IPS-18a (cell line): ENCODE measurements around the gene KLHL5.

Experiments used
- H3K27ac ChIP-seq: one replicate; pipeline ENCODE4 v1.5.1; 2013; ENCODE audit warnings: low read length
- H3K27me3 ChIP-seq: one replicate; pipeline ENCODE4 v1.6.1; 2013; ENCODE audit warnings: mild to moderate bottlenecking, low read length; ENCODE audit not compliant: control insufficient read depth, insufficient read depth
- H3K36me3 ChIP-seq: one replicate; pipeline ENCODE4 v1.6.1; 2013; ENCODE audit warnings: low read depth, low read length; ENCODE audit not compliant: control insufficient read depth
- H3K4me1 ChIP-seq: one replicate; pipeline ENCODE4 v1.6.1; 2013; ENCODE audit warnings: low read depth, low read length; ENCODE audit not compliant: control insufficient read depth
- H3K4me3 ChIP-seq: one replicate; pipeline ENCODE4 v1.5.1; 2013; ENCODE audit warnings: low read length
- H3K9ac ChIP-seq: one replicate; pipeline ENCODE4 v1.6.1; 2013; ENCODE audit warnings: mild to moderate bottlenecking, low read length, moderate library complexity
- H3K9me3 ChIP-seq: one replicate; pipeline ENCODE4 v1.6.1; 2013; ENCODE audit warnings: low read depth, low read length; ENCODE audit not compliant: control insufficient read depth

The KLHL5 gene

GRCh38 chr4:39044956-39045826 is 16.8 kb upstream of the KLHL5 start:
- no peak overlapping the region for H3K27ac ChIP-seq

GRCh38 chr4:39045827-39046221 is 16.2 kb upstream of the KLHL5 start:
- peak overlapping the region; percentile 36 for H3K9ac ChIP-seq

More at GRCh38 chr4:39044956-39045826, 16.8 kb upstream of the KLHL5 start:
- Histone ChIP-seq H3K36me3 (no peaks in the 10 kb centered on the region), H3K4me1 (peaks cover 12% of the 10 kb centered on the region), H3K27me3 (no peaks in the 10 kb centered on the region), H3K9ac (peak overlapping the region; percentile 36), H3K4me3 (peak overlapping the region; percentile 72), H3K9me3 (no peaks in the 10 kb centered on the region)

GRCh38 chr4:39046249-39046648 is 15.8 kb upstream of the KLHL5 start:
- Histone ChIP-seq H3K36me3 (no peaks in the 10 kb centered on the region), H3K27me3 (no peaks in the 10 kb centered on the region), H3K27ac (no peak overlapping the region), H3K9me3 (no peaks in the 10 kb centered on the region), H3K9ac (no peak overlapping the region), H3K4me1 (peaks cover 14% of the 10 kb centered on the region), H3K4me3 (peak overlapping the region; percentile 72)

More at GRCh38 chr4:39045827-39046221, 16.2 kb upstream of the KLHL5 start:
- H3K27ac ChIP-seq: no peak overlapping the region
- no peaks in the 10 kb centered on the region for H3K36me3 ChIP-seq
- no peaks in the 10 kb centered on the region for H3K27me3 ChIP-seq
- no peaks in the 10 kb centered on the region for H3K9me3 ChIP-seq
- peaks cover 12% of the 10 kb centered on the region for H3K4me1 ChIP-seq
- peak overlapping the region; percentile 72 for H3K4me3 ChIP-seq

- no peaks in the 10 kb centered on the region for H3K27me3 ChIP-seq
- no peak overlapping the region for H3K4me3 ChIP-seq
- no peak overlapping the region for H3K27ac ChIP-seq
- H3K9me3 ChIP-seq: no peaks in the 10 kb centered on the region
- H3K4me1 ChIP-seq: peaks cover 15% of the 10 kb centered on the region
- H3K9ac ChIP-seq: no peak overlapping the region
- no peaks in the 10 kb centered on the region for H3K36me3 ChIP-seq
Observed at GRCh38 chr4:39047681-39048080, 14.4 kb upstream of the KLHL5 start.

- H3K36me3 ChIP-seq: no peaks in the 10 kb centered on the region
- H3K27me3 ChIP-seq: no peaks in the 10 kb centered on the region
- H3K27ac ChIP-seq: no peak overlapping the region
- H3K4me3 ChIP-seq: no peak overlapping the region
- peaks cover 11% of the 10 kb centered on the region for H3K4me1 ChIP-seq
- H3K9me3 ChIP-seq: no peaks in the 10 kb centered on the region
- no peak overlapping the region for H3K9ac ChIP-seq
Observed at GRCh38 chr4:39048311-39048710, 13.7 kb upstream of the KLHL5 start.

- no peaks in the 10 kb centered on the region for H3K36me3 ChIP-seq
- peaks cover 6% of the 10 kb centered on the region for H3K4me1 ChIP-seq
- H3K27ac ChIP-seq: no peak overlapping the region
- no peak overlapping the region for H3K4me3 ChIP-seq
- H3K9me3 ChIP-seq: no peaks in the 10 kb centered on the region
- no peaks in the 10 kb centered on the region for H3K27me3 ChIP-seq
- no peak overlapping the region for H3K9ac ChIP-seq
Observed at GRCh38 chr4:39050590-39050989, 11.4 kb upstream of the KLHL5 start.

GRCh38 chr4:39051492-39051891 is 10.5 kb upstream of the KLHL5 start:
- H3K9ac ChIP-seq: no peak overlapping the region
- H3K36me3 ChIP-seq: no peaks in the 10 kb centered on the region
- H3K4me3 ChIP-seq: no peak overlapping the region
- peaks cover 6% of the 10 kb centered on the region for H3K4me1 ChIP-seq
- H3K27ac ChIP-seq: no peak overlapping the region
- H3K27me3 ChIP-seq: no peaks in the 10 kb centered on the region
- no peaks in the 10 kb centered on the region for H3K9me3 ChIP-seq

- Histone ChIP-seq H3K4me1 (peaks cover 6% of the 10 kb centered on the region), H3K9me3 (no peaks in the 10 kb centered on the region), H3K27me3 (no peaks in the 10 kb centered on the region), H3K4me3 (no peak overlapping the region), H3K27ac (no peak overlapping the region), H3K9ac (no peak overlapping the region), H3K36me3 (no peaks in the 10 kb centered on the region)
Observed at GRCh38 chr4:39053983-39054382, 8.0 kb upstream of the KLHL5 start.

GRCh38 chr4:39054497-39054896 is 7.5 kb upstream of the KLHL5 start:
- Histone ChIP-seq H3K9me3 (no peaks in the 10 kb centered on the region), H3K27me3 (no peaks in the 10 kb centered on the region), H3K27ac (no peak overlapping the region), H3K9ac (no peak overlapping the region), H3K4me1 (peaks cover 6% of the 10 kb centered on the region), H3K4me3 (no peak overlapping the region), H3K36me3 (no peaks in the 10 kb centered on the region)

- Histone ChIP-seq H3K9ac (no peak overlapping the region), H3K9me3 (no peaks in the 10 kb centered on the region), H3K36me3 (no peaks in the 10 kb centered on the region), H3K27me3 (no peaks in the 10 kb centered on the region), H3K4me1 (peaks cover 10% of the 10 kb centered on the region), H3K4me3 (no peak overlapping the region), H3K27ac (no peak overlapping the region)
Observed at GRCh38 chr4:39056023-39056422, 6.0 kb upstream of the KLHL5 start.

GRCh38 chr4:39061457-39061856 is 575 bp upstream of the KLHL5 start:
- H3K36me3 ChIP-seq: no peaks in the 10 kb centered on the region
- no peaks in the 10 kb centered on the region for H3K27me3 ChIP-seq
- H3K27ac ChIP-seq: no peak overlapping the region
- H3K4me1 ChIP-seq: peaks cover 28% of the 10 kb centered on the region
- H3K9me3 ChIP-seq: no peaks in the 10 kb centered on the region
- peak overlapping the region; percentile 49 for H3K4me3 ChIP-seq
- H3K9ac ChIP-seq: no peak overlapping the region

- Histone ChIP-seq H3K36me3 (no peaks in the 10 kb centered on the region), H3K27ac (no peak overlapping the region), H3K4me3 (peak overlapping the region; percentile 49), H3K9ac (peak overlapping the region; percentile 4), H3K27me3 (no peaks in the 10 kb centered on the region), H3K4me1 (peaks cover 28% of the 10 kb centered on the region), H3K9me3 (no peaks in the 10 kb centered on the region)
Observed at GRCh38 chr4:39062770-39063097, 702 bp downstream of the KLHL5 start.
